Bone marrow (tissue), 2 donors: ENCODE measurements around the gene BAAT.

Source experiments
- DNase-seq, 2 donors: peaks; one replicate each; lab custom pipeline; 2025; lab: John Stamatoyannopoulos, UW

Gene BAAT

DNA sequence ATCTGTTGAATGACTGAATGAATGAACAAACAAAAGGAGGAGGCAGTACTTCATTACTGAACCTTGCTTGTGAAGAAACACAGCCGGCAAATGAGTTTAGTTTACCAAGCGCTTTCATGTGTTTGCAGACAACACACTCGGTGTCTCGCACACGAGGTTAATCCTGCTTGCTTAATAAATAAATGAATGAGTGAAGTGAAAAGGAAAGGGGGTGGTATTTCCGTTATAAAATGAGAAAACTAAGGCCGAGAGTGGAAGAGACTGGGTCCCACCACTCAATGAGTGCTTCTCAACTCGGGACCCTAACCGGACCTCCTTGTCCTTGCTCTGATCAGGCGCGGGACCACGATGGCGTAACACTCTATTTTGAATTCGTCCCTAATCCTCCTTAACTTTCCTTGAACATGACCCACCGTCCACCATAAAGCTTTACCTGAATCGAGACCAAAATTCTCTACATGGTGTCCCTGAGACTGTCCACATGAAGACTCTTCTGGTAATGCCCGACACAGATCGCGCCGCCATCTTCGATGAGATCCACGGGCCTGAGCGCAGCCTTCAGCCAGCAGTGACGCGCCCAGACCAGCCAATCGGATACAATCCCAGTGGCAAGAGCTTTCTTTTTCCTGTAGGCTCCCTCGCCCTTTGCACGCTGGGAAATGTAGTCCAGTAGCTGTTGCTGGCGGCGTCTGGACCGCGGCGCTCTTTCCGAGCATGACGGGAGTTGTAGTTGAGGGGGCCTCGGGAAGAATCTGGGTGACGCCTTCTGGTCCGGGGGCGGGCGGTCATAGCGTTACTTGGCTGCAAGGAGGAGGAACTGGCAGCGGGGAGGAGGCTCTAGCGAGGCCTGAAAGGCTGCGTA, 13.5 kb upstream of the BAAT start, which contains the start of the genes MRPL50 and ZNF189:
MRPL50 (minus strand) TSS at position 551 of the 862 bp plus-strand sequence; CDS start at position 525, 26 bp downstream.
ZNF189 (plus strand) TSS at position 784 of the 862 bp plus-strand sequence. CDS start 306 bp downstream, outside the sequence.
- DNase-seq, result peak; percentile 96 to 99

- DNase-seq, result no peak
These were observed 12.9 kb upstream of the BAAT start for GRCh38 chr9:101397746-101398067.

GRCh38 chr9:101394687-101395086, 9.9 kb upstream of the BAAT start:
- no peak for DNase-seq

DNA sequence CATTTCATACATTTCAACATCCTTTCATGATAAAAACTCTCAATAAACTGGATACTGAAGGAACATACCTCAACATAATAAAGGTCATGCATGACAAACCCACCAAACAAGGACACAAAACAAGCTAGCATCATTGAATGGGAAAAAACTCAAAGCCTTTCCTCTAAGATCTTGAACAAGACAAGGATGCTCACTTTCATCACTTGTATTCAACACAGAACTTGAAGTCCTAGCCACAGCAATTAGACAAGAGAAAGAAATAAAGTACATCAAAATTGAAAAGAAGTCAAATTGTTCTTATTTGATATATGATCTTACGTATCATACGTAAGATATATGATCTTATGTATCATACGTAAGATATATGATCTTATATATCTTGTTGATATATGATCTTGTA, 8.3 kb upstream of the BAAT start:
- DNase-seq, result no peak

GRCh38 chr9:101388507-101388993, 3.7 kb upstream of the BAAT start:
- DNase-seq, result no peak

DNA sequence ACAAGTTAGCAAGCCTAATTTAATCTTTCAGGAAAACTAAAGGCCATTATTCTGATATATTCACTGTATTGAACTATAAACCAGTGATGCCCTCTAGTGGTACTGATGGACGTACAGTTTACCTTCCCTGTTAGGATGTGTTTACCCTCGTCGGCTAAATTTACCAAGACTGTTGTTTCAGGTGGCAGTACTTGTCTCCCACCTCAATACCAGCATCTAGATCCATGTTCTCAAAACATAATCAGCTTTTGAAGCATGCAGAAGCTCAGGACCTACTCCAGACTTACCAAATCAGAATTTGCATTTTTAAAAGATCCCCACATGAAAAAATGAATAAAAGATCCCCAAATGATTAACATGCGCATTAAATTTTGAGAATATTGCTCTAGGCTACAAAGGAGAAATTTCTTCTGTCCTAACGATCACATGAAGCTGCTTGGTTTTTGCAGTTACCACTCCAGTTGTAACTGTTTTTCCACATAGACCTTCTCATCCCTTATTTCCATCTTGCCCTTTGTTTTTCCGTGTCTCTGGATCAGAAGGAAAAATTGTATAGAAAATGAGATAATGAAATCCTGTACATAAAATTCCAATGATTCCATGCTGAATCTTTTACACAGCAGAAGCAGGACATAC, 3.2 kb upstream of the BAAT start:
- DNase-seq, result no peak

GRCh38 chr9:101383361-101383760, 1.4 kb downstream of the BAAT start:
- no peak for DNase-seq

- no peak for DNase-seq
These were observed 2.9 kb downstream of the BAAT start for GRCh38 chr9:101381833-101382342.

DNA sequence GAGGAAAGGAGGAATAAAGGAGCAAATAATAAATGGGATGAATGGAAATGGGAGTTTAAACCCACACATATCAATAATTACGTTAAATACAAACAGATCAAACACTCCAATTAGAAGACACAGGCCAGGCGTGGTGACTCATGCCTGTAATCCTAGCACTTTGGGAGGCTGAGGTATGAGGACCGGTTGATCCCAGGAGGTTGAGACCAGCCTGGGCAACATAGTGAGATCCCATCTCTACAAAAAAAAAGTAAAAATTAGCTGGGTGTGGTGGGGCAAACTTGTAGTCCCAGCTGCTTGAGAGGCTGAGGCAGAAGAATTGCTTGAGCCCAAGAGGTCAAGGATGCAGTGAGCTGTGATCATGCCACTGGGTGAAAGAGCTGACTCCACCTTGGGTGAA, 3.7 kb downstream of the BAAT start:
- DNase-seq, result no peak

DNA sequence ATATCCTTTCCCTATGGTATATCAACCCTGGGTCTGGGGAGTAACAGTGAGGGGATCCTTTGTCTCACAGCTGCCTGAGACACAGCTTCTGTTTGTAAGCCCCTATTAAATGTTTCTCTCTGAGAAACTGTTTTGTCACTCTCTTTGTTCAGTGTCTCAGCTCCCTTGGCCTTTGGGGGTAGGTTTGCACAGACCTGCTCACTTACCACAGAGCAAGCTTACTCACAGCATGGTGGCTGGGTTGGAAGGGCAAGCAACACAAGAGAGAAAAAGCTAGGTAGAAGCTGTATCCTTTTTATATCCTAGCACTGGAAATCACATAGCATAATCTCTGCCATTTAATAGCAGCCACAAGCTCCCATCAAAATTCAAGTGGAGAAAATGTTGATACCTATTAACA, 4.5 kb downstream of the BAAT start:
- no peak for DNase-seq

DNA sequence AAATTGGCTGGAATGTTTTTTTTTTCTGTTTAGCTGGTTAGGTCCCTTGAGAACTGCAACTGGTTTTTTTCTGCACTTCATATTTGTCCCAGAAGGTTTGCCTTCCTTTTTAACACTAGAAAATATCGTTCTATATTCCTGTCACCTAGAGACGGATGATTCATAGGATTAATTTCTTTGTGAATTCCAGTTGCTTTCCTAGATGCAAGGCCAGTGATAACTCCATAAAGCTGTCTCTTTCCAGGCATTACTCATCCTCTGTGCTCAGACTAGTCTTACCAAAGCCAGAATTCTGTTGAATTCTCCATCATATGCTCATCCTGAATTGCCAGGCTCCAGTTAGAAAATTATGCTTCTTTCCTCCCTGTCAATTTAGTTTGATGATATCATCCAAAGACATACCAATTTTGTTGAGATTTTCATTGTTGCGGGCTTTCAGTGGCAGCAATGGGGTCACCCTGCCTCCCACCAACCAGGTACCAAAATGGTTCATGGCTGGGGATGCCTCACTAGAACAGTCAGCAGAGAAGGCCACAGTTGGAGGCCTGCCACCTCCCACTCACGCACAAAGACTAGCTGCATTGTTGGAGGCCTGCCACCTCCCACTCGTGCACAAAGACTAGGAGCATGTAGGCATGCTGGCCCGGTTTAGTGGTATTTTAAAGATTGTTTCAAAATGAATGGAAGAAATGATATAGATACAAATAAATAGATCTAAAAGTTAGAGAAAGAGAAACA, 8.5 kb downstream of the BAAT start:
- no peak for DNase-seq

DNA sequence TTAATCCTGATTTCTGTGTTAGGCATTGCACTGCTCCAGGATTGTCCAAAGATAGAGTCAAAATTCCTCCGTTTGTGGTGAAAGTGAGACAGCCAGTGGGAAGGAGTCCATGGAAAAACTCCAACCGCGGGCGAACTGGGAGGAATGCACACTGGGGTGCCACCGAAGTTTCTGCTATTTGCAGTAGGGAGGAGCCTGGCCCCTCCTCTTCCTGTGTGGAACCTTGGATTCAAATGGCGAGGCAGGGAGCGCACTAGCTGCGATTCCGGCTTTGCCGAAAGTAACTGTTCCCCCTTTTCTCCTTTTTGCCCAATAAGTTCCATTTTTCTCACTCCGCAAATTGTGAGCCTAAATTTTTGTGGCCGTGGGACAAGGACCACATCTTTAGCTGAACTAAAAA, 9.3 kb downstream of the BAAT start:
- no peak for DNase-seq

DNA sequence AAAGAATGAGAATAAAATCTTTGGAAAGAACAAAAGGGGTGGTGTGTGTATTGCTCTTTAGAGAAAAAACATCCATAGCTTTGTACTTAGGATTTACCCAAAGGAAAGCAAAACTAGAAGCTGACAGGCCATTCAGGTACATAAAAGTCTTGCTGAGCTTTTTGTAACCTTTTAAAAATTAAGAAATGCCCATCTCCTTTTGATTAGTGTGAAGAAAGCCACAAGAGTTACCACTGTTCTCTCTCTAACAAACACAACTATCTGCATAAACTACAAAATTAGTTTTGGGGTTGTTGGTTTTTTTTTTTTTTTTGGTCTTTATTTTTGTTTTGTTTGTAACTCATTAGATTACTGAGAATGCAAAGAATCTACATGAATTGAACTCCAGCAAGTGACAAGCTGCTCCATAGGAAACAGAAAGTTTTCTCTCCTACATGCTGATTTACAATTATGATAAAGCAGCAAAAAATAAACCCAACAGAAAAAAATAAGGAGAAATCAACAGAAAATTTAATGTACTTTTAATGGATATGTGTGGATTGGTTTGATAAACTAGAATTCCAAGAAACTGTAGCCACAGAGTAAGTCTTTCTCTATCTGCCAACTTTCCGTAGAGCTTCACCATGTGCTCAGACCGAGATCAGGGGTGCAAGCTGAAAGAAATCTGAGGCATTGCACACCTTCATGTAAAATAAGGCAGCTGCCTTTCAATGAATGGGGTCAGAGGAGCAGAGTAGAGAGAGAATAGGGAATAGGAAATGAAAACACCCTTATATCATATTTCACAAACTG, 12.3 kb downstream of the BAAT start:
- DNase-seq, result no peak

DNA sequence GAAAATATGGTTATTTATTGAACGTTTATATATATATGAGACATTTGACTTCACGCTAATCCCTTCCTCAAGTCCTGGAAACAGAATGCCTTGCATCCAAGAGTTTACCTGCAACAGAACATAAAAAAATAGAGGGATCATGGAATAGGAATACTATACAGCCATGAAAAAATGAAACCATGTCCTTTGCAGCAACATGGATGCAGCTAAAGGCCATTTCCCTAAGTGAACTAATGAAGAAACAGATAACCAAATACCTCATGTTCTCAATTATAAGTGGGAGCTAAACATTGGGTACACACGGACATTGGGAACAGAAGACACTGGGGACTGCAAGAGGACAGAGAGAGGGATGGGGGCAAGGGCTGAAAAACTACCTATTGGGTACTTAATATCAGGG, 13.0 kb downstream of the BAAT start:
- DNase-seq, result no peak

DNA sequence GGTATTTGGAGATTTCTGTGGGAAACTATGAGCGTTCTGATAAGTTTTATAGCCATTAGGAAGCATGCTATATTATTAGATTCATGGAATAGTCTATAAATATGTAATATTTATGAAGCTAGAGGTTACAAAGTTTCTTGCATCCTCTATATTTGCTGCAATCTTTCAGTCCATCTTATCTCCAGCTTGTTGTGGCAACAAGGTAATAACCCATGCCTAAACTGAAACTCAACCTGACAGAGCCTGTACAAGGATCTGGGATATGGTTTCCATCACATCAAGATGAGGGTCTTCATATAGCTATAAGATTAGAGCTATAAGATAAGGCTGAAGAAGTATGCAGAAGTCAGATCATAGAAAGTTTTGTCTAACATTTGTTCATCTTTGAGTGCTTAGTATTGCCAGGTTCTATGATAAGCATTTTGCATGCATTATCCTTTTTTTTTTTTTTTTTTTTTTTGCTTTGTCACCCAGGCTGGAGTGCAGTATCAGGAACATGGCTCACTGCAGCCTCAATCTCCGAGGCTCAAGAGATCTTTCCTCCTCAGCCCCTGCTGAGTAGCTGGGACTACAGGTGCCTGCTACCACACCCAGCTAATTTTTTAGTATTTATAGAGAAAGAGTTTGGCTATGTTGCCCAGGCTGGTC, 14.8 kb downstream of the BAAT start:
- no peak for DNase-seq

DNA sequence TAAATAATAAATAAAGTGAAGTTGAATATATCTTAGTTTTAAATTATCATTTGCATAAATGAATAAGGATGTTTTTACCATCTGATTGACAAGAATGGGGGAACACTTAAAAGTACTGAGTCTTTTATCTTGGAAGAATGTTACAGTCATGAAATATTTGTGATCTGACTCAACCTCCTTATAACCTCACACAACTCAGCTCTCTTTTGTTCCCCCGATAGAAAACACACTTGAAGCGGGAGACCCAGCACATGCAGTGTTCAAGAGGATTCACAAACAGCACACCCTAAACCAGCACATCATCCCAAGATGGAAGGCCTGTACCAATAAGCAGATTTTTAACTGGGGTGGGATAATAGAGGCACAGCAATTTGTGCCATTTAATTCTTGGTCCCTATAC, 15.5 kb downstream of the BAAT start:
- no peak for DNase-seq

DNA sequence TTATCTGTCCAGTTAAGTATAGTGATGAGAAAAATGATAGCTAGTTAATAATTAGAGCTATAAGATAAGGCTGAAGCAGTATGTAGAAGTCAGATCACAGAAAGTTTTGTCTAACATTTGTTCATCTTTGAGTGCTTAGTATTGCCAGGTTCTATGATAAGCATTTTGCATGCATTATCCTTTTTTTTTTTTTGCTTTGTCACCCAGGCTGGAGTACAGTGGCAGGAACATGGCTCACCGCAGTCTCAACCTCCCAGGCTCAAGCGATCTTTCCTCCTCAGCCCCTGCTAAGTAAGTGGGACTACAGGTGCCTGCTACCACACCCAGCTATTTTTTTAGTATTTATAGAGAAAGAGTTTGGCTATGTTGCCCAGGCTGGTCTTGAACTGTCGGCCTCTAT, 17.5 kb downstream of the BAAT start:
- no peak for DNase-seq

DNA sequence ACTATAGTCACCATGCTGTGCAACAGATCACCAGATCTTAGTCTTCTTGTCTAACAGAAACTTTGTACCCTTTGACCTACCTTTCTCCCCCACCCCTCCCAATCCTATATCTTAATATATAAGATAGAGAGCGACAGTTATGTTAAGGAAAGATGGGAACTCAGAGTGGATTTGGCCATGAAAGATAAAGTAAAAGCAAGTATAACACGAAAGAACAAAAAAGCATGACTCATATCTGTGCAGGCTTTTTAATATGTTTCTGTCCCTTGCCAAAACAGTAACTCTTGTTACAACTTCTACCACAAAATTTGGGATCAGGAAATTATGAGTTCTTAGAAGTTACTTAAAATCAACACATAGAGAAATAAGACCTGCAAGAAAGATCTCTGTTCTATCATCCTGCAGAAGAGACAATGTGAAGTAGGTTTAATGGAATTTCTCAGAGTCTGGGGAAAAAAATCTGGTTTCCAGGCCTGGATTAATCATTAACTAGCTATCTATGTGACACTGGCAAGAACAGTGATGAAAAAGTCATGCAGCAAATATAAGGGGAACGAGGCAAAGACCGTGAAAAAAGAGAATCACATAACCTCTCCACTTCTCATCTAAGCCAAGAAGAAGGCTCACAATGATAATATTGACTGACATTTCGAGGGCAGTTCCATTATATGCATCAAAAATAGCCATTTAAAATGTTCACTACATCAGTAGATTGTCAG, 18.6 kb downstream of the BAAT start:
- no peak for DNase-seq

DNA sequence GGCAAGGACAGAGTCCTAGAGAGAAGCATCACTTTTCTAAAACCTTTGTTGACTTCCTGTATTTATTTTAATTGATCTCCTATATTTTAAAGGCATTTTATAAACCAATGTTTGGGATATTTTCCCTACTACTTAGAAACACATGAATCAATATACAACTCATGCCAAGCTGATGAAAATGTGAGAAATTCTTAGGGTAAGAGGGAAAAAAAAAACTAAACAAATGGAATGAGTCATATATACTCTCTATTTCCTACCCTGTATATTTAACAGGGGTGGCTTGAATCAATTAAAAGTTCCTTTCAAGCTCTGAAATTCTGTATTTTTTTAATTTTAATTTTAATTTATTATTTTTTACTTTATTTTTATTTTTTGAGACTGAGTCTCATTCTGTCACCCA, 19.6 kb downstream of the BAAT start:
- DNase-seq, result no peak

- DNase-seq, result no peak
These were observed 22.4 kb downstream of the BAAT start for GRCh38 chr9:101362450-101362849.
